22Rv1 (cell line): ENCODE data around the gene FKBP5.

Source experiments
- H3K27ac ChIP-seq: fragments of 450-650 bp; 2 replicates; pipeline ENCODE4 v1.5.1; 2017
- CTCF ChIP-seq: fragments of 450-650 bp; IDR thresholded peaks from 2 replicates; pipeline ENCODE4 v1.5.1; 2017; ENCODE audit warnings: mild to moderate bottlenecking
- ZFX ChIP-seq: fragments of 450-650 bp; IDR thresholded peaks from 2 replicates; pipeline ENCODE4 v1.6.1; 2017; ENCODE audit warnings: antibody characterized with exemption, borderline replicate concordance

The FKBP5 gene

GRCh38 chr6:35683267-35683666 lies 5.4 kb downstream of the FKBP5 start:
- no peak overlapping the region for H3K27ac ChIP-seq
- TF ChIP-seq ZFX, result no peak
- TF ChIP-seq CTCF, result no peak

- no peak overlapping the region; the same call in 1 of the 2 replicates for H3K27ac ChIP-seq
- no peak for TF ChIP-seq CTCF
- no peak for TF ChIP-seq ZFX
Measured at GRCh38 chr6:35681298-35681697, 7.4 kb downstream of the FKBP5 start.

- H3K27ac ChIP-seq, result no peak overlapping the region
- TF ChIP-seq CTCF (no peak), ZFX (no peak)
Measured at GRCh38 chr6:35679399-35679798, 9.3 kb downstream of the FKBP5 start.

GRCh38 chr6:35678814-35679213 lies 9.9 kb downstream of the FKBP5 start:
- no peak for TF ChIP-seq CTCF
- TF ChIP-seq ZFX, result no peak

GRCh38 chr6:35678021-35678654 lies 10.6 kb downstream of the FKBP5 start:
- TF ChIP-seq CTCF (no peak), ZFX (no peak)
- peak overlapping the region; percentile 14; the same call in 1 of the 2 replicates for H3K27ac ChIP-seq

More at GRCh38 chr6:35678814-35679213, 9.9 kb downstream of the FKBP5 start:
- H3K27ac ChIP-seq, result no peak overlapping the region

- peak overlapping the region; percentile 14 for H3K27ac ChIP-seq
- no peak for TF ChIP-seq CTCF
- no peak for TF ChIP-seq ZFX
Measured at GRCh38 chr6:35677456-35677855, 11.3 kb downstream of the FKBP5 start.

GRCh38 chr6:35675871-35676459 lies 12.8 kb downstream of the FKBP5 start:
- H3K27ac ChIP-seq, result peak overlapping the region; percentile 14
- TF ChIP-seq CTCF, result no peak
- no peak for TF ChIP-seq ZFX
